Measurements from ENCODE around the gene SCN9A. TPM values are rescaled to one million over a fixed set of nuclear protein-coding genes. Genes with fewer than 3 reads are reported as not detected.

The SCN9A gene
- total RNA-seq, 2 experiments from 2014 or later, result 0.16 TPM; not detected in 1

DNA sequence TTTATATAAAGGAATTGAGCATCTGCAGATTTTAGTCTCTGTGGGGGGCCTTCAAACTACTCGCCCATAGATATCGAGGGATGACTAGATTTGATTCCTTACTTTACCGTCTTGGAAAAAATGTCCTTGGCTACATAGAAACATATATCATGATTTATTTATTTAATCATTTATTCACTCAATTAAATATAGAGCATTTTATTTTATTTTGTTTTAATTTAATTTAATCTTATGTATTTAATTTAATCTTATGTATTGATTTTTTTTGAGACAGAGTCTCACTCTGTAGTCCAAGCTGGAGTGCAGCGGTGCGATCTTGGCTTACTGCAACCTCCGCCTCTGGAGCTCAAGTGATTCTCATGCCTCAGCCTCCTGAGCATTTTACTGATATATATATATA lies 105.4 kb downstream of the SCN9A start:
- POLR2A ChIA-PET, result no interaction called here
- DNase-seq, result no peak
- CTCF ChIA-PET, result no interaction called here
- Mint-ChIP-seq H3K9me3 (ENCODE audit: insufficient read depth) (no peaks in the 10 kb centered on the region), H3K4me1 (ENCODE audit: low read depth) (no peaks in the 10 kb centered on the region), H3K36me3 (ENCODE audit: low read depth) (no peaks in the 10 kb centered on the region), H3K4me3 (no peak overlapping the region), H3K27me3 (ENCODE audit: low read depth) (no peaks in the 10 kb centered on the region), H3K27ac (no peak overlapping the region)
- ATAC-seq, result no peak

DNA sequence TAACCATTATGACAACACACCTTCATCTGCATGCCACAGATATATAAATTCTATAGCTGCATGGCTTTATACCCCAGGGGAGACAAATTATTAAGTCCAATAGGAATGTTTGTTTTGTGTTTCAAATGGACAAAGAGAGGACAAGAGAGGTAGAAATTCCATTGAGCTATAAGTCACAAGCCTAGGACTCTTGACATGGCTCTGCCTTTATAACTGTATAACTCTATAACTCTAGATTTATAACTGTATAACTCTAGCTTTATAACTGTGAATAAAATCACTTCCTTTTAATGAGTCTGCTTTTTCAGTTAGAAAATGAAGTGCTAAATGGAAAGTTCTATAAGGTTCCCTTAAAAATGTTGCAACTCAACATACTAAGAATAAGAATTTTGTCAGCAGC lies 106.4 kb downstream of the SCN9A start:
- Mint-ChIP-seq H3K27ac (no peak overlapping the region), H3K9me3 (ENCODE audit: insufficient read depth) (no peaks in the 10 kb centered on the region), H3K4me3 (no peak overlapping the region), H3K36me3 (ENCODE audit: low read depth) (no peaks in the 10 kb centered on the region), H3K4me1 (ENCODE audit: low read depth) (no peaks in the 10 kb centered on the region), H3K27me3 (ENCODE audit: low read depth) (no peaks in the 10 kb centered on the region)
- ATAC-seq (no peak), DNase-seq (no peak)
- CTCF ChIA-PET, result no interaction called here
- POLR2A ChIA-PET, result no interaction called here

DNA sequence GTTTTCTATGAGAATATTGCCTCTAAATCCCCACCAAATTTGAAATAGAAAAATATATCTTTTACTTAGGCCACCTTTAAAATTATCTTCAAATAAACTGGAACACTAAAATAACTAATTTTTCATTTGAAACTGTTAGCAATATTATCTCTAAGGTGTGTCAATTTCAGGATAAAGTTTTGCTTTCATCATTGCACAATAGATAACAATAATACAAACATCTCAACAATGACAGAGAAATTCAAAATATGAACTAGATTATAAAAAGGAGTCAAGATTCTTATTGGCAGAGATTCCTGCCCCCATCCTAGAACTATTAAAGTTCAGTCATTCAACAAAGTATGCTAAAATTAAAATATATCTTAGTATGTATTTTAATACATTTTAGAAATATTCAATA lies 117.9 kb downstream of the SCN9A start:
- H3K36me3 Mint-ChIP-seq (ENCODE audit: low read depth), result no peaks in the 10 kb centered on the region
- no peaks in the 10 kb centered on the region for H3K4me1 Mint-ChIP-seq (ENCODE audit: low read depth)
- no peak for DNase-seq
- ChIA-PET POLR2A (no interaction called here), CTCF (no interaction called here)
- no peak overlapping the region for H3K4me3 Mint-ChIP-seq
- H3K9me3 Mint-ChIP-seq (ENCODE audit: insufficient read depth), result no peaks in the 10 kb centered on the region
- no peak overlapping the region for H3K27ac Mint-ChIP-seq
- H3K27me3 Mint-ChIP-seq (ENCODE audit: low read depth), result no peaks in the 10 kb centered on the region
- ATAC-seq, result no peak

DNA sequence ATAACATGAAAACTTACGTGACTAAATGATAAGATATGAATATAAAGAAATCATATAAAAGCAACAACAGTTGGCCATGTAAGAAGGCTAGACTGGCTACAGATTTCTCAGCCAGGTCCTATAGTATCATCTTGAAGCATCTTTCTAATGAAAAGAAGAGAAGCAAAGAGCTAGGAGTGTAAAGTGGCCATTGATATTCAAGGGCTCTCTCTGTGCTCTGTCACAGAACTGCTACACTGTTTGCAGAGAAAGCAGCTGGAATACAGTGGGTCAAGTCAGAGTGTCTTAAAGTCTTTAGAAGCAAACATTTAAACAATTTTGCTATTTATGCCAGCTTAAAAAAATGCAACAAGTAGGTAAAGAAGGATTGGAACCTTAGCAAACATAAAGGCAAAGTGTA lies 118.8 kb downstream of the SCN9A start:
- Mint-ChIP-seq H3K9me3 (ENCODE audit: insufficient read depth) (no peaks in the 10 kb centered on the region), H3K4me1 (ENCODE audit: low read depth) (no peaks in the 10 kb centered on the region), H3K4me3 (no peak overlapping the region), H3K36me3 (ENCODE audit: low read depth) (no peaks in the 10 kb centered on the region), H3K27me3 (ENCODE audit: low read depth) (no peaks in the 10 kb centered on the region), H3K27ac (no peak overlapping the region)
- CTCF ChIA-PET, result no interaction called here
- POLR2A ChIA-PET, result no interaction called here
- DNase-seq, result no peak
- ATAC-seq, result no peak

DNA sequence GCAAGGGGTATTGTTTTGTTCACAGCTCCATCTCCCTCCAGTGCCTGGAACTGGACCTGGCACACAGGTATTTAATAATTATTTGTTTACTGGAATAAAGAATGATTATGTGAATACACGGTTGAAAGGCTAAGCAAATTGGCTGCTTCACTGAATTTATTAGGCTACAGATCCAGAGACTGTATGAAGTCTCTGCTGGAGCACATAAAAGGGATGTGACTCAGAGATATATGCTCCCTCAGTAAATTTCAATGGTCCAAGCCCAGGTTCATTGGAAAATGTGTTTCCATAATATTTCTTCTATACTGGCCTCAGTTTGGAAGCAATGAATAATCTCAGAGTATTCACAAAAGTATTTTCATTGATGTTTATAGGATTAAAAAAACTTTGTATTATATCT lies 126.4 kb downstream of the SCN9A start:
- Mint-ChIP-seq H3K27ac (no peak overlapping the region), H3K4me3 (no peak overlapping the region), H3K9me3 (ENCODE audit: insufficient read depth) (no peaks in the 10 kb centered on the region), H3K36me3 (ENCODE audit: low read depth) (no peaks in the 10 kb centered on the region), H3K4me1 (ENCODE audit: low read depth) (no peaks in the 10 kb centered on the region), H3K27me3 (ENCODE audit: low read depth) (no peaks in the 10 kb centered on the region)
- POLR2A ChIA-PET, result no interaction called here
- no peak for DNase-seq
- CTCF ChIA-PET, result no interaction called here
- no peak for ATAC-seq

DNA sequence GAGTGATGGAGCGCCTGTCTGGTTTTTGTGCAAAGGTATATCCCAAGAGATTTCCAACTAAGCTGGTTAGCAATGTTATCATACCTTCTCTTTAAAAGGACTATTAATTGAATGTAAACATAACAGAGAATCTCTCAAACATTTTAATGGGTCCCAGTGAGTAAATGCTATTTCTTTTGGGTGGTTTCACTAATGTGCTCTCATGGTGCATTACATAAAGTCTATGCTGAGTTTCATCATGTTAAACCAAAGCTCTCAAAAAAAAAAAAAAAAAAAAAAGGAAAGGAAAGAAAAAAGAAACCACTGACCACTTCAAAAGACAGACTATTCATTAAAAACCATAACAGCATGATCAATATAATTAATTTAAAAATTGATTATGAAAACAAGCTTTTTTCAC lies 128.8 kb downstream of the SCN9A start:
- ChIA-PET POLR2A (no interaction called here), CTCF (interaction anchor here (0.7 kb wide), 1 partner anchor 171 kb away, joined by 3 read pairs; no protein-coding TSS in a partner anchor)
- Mint-ChIP-seq H3K4me3 (no peak overlapping the region), H3K27me3 (ENCODE audit: low read depth) (no peaks in the 10 kb centered on the region), H3K9me3 (ENCODE audit: insufficient read depth) (no peaks in the 10 kb centered on the region), H3K27ac (no peak overlapping the region), H3K36me3 (ENCODE audit: low read depth) (no peaks in the 10 kb centered on the region), H3K4me1 (ENCODE audit: low read depth) (no peaks in the 10 kb centered on the region)
- DNase-seq, result no peak
- no peak for ATAC-seq

DNA sequence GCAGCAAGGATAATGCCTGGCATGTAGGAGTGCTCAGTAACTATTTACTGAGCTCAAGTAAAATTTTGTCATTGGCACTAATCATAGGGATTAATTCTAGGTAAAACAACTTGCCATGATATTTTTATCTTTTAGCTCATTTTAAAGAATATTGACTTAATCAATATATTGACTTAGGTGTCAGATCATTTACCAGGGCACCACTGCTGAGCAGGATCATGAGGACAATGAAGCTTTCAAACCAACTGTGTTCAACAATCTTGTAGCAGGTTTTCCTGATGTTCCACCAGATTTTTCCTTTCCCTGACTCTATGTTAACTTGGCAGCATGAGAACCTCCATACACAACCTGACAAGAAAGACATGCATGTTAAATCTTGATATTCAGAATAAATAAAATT lies 133.4 kb downstream of the SCN9A start:
- H3K27me3 Mint-ChIP-seq (ENCODE audit: low read depth), result no peaks in the 10 kb centered on the region
- no peaks in the 10 kb centered on the region for H3K36me3 Mint-ChIP-seq (ENCODE audit: low read depth)
- ChIA-PET CTCF (no interaction called here), POLR2A (no interaction called here)
- no peaks in the 10 kb centered on the region for H3K9me3 Mint-ChIP-seq (ENCODE audit: insufficient read depth)
- H3K27ac Mint-ChIP-seq, result no peak overlapping the region
- no peaks in the 10 kb centered on the region for H3K4me1 Mint-ChIP-seq (ENCODE audit: low read depth)
- no peak overlapping the region for H3K4me3 Mint-ChIP-seq
- DNase-seq (no peak), ATAC-seq (no peak)

DNA sequence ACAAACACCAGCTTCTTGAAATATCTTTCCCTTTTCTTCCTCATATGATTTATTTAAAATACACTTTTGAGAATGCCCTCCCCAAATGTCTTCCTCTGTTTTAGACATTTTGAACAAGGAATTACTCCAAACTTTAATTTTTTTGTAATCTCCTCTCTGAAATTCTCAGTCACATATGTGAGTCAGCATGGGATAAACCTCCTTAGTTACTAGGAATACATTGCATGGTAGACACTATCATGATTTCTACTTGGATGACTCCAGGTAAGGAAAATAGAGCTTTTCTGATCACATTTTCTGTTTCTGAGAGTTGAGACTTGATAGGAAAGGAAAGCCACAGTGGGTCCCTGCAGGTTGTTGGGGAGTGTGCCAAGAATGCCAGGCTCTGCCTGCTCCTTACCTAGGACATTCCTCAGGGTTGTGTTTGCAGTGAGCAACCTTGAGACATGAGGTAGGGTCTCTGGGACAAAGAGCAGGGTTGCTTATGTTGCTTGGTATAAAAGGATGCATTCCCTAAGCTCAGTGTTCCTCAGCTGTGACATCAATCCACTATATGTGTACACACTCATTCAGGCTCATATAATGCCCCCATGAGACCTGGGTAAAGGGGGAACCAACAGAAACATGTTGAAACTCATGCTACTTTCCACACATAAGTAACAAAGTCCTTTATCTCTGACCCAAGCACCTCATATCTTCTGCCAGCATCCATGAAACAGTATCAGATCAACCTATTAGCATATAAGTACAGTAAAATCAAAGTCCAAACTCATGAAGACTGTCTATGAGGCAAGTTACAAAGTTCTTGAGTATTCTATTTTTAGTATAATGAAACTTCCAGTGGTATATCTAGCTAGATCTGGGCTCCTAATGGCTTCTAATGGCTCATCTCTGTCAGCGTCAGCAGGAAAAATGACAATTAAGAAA lies 135.1 kb downstream of the SCN9A start:
- H3K4me1 Mint-ChIP-seq (ENCODE audit: low read depth), result no peaks in the 10 kb centered on the region
- DNase-seq (no peak), ATAC-seq (no peak)
- no peaks in the 10 kb centered on the region for H3K36me3 Mint-ChIP-seq (ENCODE audit: low read depth)
- no peaks in the 10 kb centered on the region for H3K9me3 Mint-ChIP-seq (ENCODE audit: insufficient read depth)
- POLR2A ChIA-PET, result no interaction called here
- H3K27me3 Mint-ChIP-seq (ENCODE audit: low read depth), result no peaks in the 10 kb centered on the region
- CTCF ChIA-PET, result no interaction called here
- H3K4me3 Mint-ChIP-seq, result no peak overlapping the region
- no peak overlapping the region for H3K27ac Mint-ChIP-seq

DNA sequence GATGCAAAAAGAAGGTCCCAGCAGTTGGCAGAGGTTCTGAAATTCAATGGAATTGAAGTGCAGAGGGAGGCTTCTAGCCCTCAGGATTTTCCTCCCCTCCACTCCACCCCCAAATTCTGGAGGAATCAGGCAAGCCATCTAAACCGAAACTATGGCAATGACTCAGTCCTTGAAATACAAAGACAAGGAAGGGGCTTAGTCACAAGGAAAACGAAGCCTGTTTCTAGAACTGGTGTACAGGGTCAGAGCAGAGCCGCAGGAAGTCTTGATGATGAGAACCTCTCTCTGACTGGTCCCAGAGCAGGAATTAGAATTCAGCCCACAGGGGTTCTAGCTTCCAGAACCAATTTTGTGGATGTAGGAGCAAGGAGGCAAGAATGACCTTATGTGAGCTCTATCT lies 136.2 kb downstream of the SCN9A start:
- no peaks in the 10 kb centered on the region for H3K9me3 Mint-ChIP-seq (ENCODE audit: insufficient read depth)
- ATAC-seq (no peak), DNase-seq (no peak)
- no peak overlapping the region for H3K4me3 Mint-ChIP-seq
- H3K27ac Mint-ChIP-seq, result no peak overlapping the region
- H3K27me3 Mint-ChIP-seq (ENCODE audit: low read depth), result no peaks in the 10 kb centered on the region
- H3K4me1 Mint-ChIP-seq (ENCODE audit: low read depth), result no peaks in the 10 kb centered on the region
- ChIA-PET POLR2A (no interaction called here), CTCF (no interaction called here)
- H3K36me3 Mint-ChIP-seq (ENCODE audit: low read depth), result no peaks in the 10 kb centered on the region

DNA sequence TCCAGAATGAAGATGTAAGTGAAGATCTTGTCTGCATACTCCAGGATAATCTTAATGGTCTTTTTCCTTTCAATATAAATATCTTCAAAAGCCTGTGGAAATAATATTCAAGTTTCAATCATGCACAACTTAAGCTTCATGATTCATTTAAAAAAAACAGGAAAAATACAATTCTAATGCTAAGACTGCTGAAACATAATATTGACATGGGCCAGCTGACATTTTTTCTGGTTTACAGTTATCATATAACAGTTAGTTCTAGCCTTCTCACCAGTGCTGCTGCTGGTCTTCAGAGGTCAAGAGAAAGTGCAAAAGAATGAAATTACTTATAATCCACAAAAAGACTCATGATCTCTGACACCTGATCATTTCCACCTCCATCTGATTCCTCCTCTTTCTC lies 137.6 kb downstream of the SCN9A start:
- ChIA-PET CTCF (no interaction called here), POLR2A (no interaction called here)
- no peaks in the 10 kb centered on the region for H3K27me3 Mint-ChIP-seq (ENCODE audit: low read depth)
- H3K36me3 Mint-ChIP-seq (ENCODE audit: low read depth), result no peaks in the 10 kb centered on the region
- H3K4me1 Mint-ChIP-seq (ENCODE audit: low read depth), result no peaks in the 10 kb centered on the region
- ATAC-seq (no peak), DNase-seq (no peak)
- no peak overlapping the region for H3K4me3 Mint-ChIP-seq
- no peak overlapping the region for H3K27ac Mint-ChIP-seq
- H3K9me3 Mint-ChIP-seq (ENCODE audit: insufficient read depth), result no peaks in the 10 kb centered on the region

DNA sequence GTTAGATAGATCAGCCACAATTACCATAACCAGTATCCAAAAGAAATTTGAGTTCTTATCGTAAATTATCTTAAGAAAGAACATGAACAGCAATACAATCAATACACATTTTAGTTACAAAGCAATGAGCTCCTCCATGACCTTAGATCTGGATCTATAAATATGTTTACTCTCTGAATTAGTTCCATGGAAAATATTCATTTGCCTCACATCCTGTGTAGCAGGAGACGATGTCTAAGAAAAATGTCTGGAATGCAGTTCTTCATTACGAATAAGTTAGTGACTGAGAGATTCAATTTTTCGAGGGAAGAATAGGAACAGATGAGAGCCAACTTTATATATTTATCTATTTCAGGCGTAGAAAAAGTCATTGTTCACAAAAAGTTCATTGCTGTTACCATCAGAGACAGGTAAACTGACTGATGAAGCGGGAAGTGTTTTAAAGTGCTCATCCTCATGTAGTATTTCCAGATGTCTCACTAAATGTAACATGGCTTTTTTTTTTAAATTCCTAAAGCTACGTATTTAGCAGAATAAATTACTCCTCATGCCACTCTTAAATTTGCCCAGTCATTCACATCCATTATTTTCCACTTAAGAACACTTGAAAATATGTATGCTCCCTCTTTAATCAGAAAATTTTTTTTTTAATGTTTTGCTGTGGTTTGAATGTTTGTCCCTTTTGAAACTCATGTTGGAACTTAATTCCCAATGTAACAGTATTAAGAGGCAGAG lies 141.5 kb downstream of the SCN9A start:
- POLR2A ChIA-PET, result no interaction called here
- CTCF ChIA-PET, result no interaction called here
- no peaks in the 10 kb centered on the region for H3K9me3 Mint-ChIP-seq (ENCODE audit: insufficient read depth)

DNA sequence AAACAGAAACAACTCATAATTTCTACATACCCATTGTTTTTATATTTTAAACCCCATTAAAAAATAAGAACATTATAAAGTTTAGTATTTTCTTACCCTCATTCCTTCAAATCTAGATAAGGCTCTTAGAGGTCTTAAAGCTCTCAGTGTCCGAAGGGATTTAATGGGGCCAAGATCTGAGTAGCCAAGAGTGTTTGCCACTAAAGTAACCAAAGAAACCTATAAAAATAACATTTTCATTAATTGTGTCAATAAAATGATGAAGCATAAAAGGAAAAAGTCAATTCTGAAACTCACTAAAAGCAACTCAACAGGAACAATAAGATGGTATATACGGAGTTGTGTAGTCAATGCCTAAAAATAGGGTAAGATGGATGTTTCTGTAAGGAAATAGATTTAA lies 142.5 kb downstream of the SCN9A start:
- Mint-ChIP-seq H3K36me3 (ENCODE audit: low read depth) (no peaks in the 10 kb centered on the region), H3K4me1 (ENCODE audit: low read depth) (no peaks in the 10 kb centered on the region), H3K9me3 (ENCODE audit: insufficient read depth) (no peaks in the 10 kb centered on the region), H3K27me3 (ENCODE audit: low read depth) (no peaks in the 10 kb centered on the region), H3K27ac (no peak overlapping the region), H3K4me3 (no peak overlapping the region)
- DNase-seq, result no peak
- no peak for ATAC-seq
- POLR2A ChIA-PET, result no interaction called here
- CTCF ChIA-PET, result no interaction called here

More for the DNA sequence above, 141.5 kb downstream of the SCN9A start:
- Mint-ChIP-seq H3K4me3 (no peak overlapping the region), H3K4me1 (ENCODE audit: low read depth) (no peaks in the 10 kb centered on the region), H3K27ac (no peak overlapping the region), H3K27me3 (ENCODE audit: low read depth) (no peaks in the 10 kb centered on the region), H3K36me3 (ENCODE audit: low read depth) (no peaks in the 10 kb centered on the region)
- ATAC-seq (no peak), DNase-seq (no peak)

DNA sequence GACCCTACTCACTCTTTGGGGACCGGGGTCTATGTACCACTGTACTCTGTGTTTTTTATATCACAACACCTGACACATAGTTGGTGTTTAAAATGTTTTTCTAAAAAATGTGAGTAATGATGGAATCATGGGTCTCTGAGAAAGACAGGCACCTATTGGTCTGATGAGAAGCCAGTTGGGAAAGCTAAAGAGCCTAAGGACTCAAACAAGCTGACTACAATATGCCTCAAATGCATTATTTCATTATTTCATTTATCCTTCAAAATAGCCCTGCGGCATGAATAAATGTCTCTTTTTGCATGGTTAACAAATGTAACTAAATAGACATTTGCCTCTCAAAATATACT lies 145.0 kb downstream of the SCN9A start:
- no peak overlapping the region for H3K4me3 Mint-ChIP-seq
- DNase-seq (no peak), ATAC-seq (no peak)
- H3K36me3 Mint-ChIP-seq (ENCODE audit: low read depth), result no peaks in the 10 kb centered on the region
- POLR2A ChIA-PET, result no interaction called here
- H3K27me3 Mint-ChIP-seq (ENCODE audit: low read depth), result no peaks in the 10 kb centered on the region
- H3K4me1 Mint-ChIP-seq (ENCODE audit: low read depth), result no peaks in the 10 kb centered on the region
- H3K27ac Mint-ChIP-seq, result no peak overlapping the region
- no peaks in the 10 kb centered on the region for H3K9me3 Mint-ChIP-seq (ENCODE audit: insufficient read depth)
- CTCF ChIA-PET, result no interaction called here

Measured in activated CD8-positive, alpha-beta T cell treated with anti-CD3 and anti-CD28 coated beads, Interleukin-2, amount 10 ng/mL, durations not matched to agents 7 days and 5 days (primary cell).